ENCODE data around the gene DNAH7.

The DNAH7 gene

GRCh38 chr2:196066291-196067087 is 2.1 kb downstream of the DNAH7 start:
- Histone ChIP-seq H3K4me3 (no peak overlapping the region), H3K27ac (no peak overlapping the region)
- no peak for DNase-seq (ENCODE audit: low spot score)
- TF ChIP-seq CTCF (IDR thresholded peaks at IDR 0.05), result peak; percentile 42

GRCh38 chr2:196063773-196064172 is 4.9 kb downstream of the DNAH7 start:
- DNase-seq (ENCODE audit: low spot score), result no peak
- no peak for TF ChIP-seq CTCF (IDR thresholded peaks at IDR 0.05)
- no peak overlapping the region for H3K27ac ChIP-seq

GRCh38 chr2:196059491-196059960 is 9.1 kb downstream of the DNAH7 start:
- Histone ChIP-seq H3K27ac (no peak overlapping the region), H3K4me3 (no peak overlapping the region)
- DNase-seq (ENCODE audit: low spot score), result no peak
- no peak for TF ChIP-seq CTCF (IDR thresholded peaks at IDR 0.05)

More at GRCh38 chr2:196063773-196064172, 4.9 kb downstream of the DNAH7 start:
- H3K4me3 ChIP-seq, result no peak overlapping the region

- TF ChIP-seq CTCF (IDR thresholded peaks at IDR 0.05), result no peak
Measured at GRCh38 chr2:196054631-196055030, 14.0 kb downstream of the DNAH7 start.

GRCh38 chr2:196046123-196046917 is 22.3 kb downstream of the DNAH7 start:
- Histone ChIP-seq H3K4me3 (no peak overlapping the region), H3K27ac (no peak overlapping the region)
- DNase-seq (ENCODE audit: low spot score), result no peak
- TF ChIP-seq CTCF (IDR thresholded peaks at IDR 0.05), result no peak

More at GRCh38 chr2:196054631-196055030, 14.0 kb downstream of the DNAH7 start:
- H3K27ac ChIP-seq, result no peak overlapping the region
- no peak for DNase-seq (ENCODE audit: low spot score)
- H3K4me3 ChIP-seq, result no peak overlapping the region

- H3K27ac ChIP-seq, result no peak overlapping the region
- TF ChIP-seq CTCF (IDR thresholded peaks at IDR 0.05), result no peak
- DNase-seq (ENCODE audit: low spot score), result no peak
- H3K4me3 ChIP-seq, result no peak overlapping the region
Measured at GRCh38 chr2:196041786-196042185, 26.9 kb downstream of the DNAH7 start.

All from coronary artery (tissue), 2 donors.